CD4-positive, alpha-beta T cell treated with Interleukin-1 beta for 1 hour (primary cell): ENCODE data around the gene MYO1E.
"Not testable (repeated sequence)": the region's sequence is repeated elsewhere in the genome, so short reads cannot be mapped to it uniquely, and the experiment has no call there.

Experiments used
- DNase-seq, 2 donors: peaks; one replicate each; pipeline ENCODE4 v3.0.0-alpha.2; 2020 to 2022

MYO1E gene

DNA sequence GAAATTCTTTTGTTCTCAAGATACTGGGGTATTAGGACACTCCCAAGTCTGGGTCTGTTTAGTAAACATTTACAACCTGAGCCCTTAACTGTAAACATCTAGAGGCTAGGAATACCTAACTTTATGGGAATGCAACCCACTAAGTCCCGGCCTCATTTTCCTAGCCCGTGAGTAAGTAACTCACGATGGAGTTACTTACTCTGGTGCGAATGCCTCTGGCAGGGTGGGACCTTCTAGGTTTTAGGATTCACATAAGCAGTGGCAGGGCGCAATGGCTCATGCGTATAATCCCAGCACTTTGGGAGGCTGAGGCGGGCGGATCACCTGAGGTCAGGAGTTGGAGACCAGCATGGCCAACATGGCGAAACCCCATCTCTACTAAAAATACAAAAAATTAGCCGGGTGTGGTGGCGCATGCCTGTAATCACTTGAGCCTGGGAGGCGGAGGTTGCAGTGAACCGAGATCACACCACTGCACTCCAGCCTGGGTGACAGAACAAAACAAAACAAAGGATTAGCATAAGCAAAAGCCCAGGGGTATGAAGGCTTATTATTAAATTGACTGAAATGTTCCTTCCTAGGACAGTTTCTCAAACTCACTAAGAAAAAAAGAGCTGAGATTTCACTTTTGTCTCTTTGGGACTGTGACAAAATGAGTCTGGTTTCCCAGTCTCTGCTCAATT, 14.7 kb upstream of the MYO1E start:
- not testable (repeated sequence) for DNase-seq

DNA sequence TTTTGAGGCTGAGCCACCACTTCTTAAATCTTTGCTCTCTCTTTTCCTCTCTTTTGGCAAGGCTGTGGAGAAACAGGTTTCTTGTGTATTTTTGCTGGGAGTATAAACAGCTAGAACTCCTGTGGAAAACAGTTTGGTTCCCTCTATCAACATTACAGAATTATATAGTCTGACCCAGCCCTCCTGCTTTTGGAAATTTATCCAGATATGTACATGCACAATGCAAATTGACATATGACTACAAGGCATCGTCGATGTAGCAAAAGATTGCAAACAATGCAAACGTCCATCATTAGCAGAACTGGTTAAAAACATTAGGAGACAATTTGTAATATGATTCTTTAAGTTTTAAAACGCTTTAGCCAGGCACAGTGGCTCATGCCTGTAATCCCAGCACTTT, 12.5 kb upstream of the MYO1E start:
- DNase-seq: no peak

GRCh38 chr15:59384507-59384906, 11.8 kb upstream of the MYO1E start:
- DNase-seq: peak in 1 of 2 donors; percentile 25

GRCh38 chr15:59380902-59381610, 8.4 kb upstream of the MYO1E start:
- DNase-seq: no peak

DNA sequence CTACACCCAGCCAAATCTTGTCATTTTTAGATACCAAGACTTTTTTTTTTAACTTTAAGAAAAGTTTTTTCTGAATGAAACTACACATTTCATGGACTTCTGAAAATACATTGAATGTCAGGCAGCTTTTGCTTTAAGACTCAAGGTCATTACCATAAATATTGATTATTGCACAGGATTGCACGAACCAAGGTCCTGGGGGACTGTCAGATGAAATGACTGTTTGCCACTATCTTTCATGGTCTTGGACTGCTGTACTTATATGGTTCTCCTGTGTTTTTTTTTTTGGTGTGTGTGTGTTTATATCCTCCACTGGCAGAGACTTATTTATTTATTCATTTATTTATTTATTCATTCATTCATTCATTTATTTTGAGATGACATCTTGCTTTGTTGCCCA, 6.9 kb upstream of the MYO1E start:
- DNase-seq: no peak

GRCh38 chr15:59378855-59379254, 6.2 kb upstream of the MYO1E start:
- DNase-seq: no peak

DNA sequence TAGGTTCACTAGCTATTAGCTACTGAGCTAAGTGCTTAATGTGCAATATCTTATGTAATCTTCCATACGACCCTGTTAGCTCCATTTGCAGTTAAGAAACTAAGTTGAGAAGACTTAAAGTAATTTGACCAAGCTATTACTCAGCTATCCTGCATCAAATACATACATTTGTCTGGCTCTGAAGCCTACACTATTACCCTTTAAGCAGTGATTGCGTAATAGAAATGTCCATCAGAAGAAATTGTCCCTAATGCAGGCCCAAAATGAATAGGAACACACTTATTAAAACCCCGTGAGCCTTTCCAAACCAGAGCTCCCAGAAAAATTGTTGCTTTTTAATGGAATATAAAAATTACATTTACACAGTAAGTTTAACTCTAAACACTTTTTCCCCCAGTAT, 5.3 kb upstream of the MYO1E start:
- no peak for DNase-seq

- no peak for DNase-seq
Observed at GRCh38 chr15:59376733-59377132, 4.1 kb upstream of the MYO1E start.

DNA sequence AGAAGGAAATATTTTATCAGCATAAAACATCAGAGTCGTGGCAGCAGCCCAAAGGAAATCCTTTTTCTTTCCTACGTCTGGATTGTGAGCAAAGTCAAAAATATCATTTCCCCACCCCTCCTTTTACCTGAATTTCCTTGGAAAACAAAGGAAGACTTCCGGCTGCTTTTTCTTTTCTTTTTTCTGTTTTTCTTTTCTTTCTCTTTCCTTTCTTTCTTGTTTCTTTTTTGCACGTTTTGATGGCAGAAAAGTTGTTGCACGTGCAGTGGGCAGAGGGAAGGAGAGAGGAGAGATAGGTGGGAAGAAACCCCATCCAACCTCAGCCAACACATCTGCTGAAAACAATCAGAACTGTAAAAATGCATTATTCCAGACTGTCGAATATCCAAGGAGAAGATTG, 544 bp upstream of the MYO1E start:
- no peak for DNase-seq

DNA sequence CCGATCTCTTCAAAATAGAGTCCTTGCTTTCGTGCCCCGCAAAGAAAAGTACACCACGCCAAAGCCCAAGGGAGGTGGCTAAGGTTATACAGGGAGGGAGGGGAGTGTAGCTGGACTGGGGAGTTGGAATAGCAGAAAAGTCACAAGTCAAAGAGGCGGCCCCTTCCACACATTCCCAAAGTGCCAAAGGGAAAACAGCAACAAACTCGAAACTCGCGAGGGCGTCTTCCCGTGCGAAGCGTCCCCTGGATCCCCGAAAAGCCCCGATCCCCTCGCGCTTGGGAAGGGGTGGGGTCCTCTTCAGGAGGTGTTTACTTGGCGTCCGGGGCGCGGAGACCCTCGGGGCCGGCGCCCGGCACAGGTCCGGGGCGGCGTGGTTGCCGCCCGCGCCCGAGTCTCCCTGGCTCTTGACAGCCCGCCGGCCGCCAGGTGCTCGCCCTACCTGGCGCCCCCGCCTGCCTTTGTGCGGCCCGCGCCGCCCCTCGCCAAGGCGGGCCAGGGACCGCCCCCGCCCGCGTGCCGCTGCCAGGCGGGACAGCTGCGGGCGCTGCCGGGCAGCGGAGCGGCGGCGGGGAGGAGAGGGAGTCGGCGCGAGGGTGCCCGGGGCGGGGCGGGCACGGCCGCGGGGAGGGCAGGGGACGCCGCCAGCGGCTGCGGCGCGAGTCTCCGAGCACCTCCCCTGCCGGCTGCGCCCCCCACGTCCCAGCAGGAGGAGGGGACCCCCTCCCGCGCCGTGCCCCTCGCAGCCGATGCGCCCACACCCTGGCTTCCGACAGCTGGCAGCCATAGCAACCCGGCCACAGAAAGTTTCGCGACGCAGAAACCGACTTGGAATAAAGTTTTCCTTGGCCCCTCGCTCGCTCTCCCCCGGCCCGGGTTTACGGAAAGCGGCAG, 966 bp downstream of the MYO1E start:
- DNase-seq: peak in 1 of 2 donors; percentile 5

DNA sequence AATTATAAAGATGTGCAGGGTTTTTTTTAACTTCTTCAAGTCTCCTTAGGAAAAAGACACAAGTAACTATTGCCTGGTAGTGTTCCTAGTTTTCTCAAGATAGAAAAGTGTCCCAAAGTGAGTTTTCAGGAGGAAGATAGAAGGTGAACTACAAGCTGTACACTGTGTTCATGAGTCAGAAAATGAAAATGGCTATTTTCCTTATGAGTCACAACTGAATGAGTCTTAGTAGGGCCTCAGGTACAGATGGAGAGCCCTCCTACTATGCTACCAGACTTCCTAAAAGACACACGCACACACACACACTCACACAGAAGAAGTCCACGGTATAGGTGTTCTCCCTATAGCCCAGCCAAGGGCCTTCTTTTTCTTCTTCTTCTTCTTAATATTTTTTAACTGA, 3.1 kb downstream of the MYO1E start:
- DNase-seq: no peak

DNA sequence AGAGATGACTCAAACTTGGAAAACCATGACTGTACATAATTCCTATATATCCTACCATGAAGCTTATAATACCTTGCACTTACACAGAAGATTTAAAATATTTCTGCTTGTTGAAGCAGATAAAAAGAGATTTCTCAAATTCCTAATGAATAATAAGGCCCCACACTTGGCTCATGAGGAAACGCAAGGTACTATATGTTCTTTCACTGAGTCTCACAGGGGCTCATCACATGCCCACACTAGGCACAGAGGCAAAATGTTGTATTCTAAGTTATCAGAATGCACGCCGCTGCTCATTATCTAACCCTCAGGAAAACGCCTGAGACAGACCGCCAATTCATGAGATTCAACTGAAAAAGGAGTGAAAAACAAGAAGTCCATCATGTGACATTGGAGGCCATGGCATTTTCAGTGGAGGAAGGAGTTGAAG, 5.6 kb downstream of the MYO1E start:
- DNase-seq: no peak

GRCh38 chr15:59366333-59367021, 6.2 kb downstream of the MYO1E start:
- DNase-seq: no peak

- no peak for DNase-seq
Observed at GRCh38 chr15:59364248-59364647, 8.4 kb downstream of the MYO1E start.

GRCh38 chr15:59362331-59362730, 10.3 kb downstream of the MYO1E start:
- no peak for DNase-seq

GRCh38 chr15:59360896-59361295, 11.8 kb downstream of the MYO1E start:
- DNase-seq: no peak

DNA sequence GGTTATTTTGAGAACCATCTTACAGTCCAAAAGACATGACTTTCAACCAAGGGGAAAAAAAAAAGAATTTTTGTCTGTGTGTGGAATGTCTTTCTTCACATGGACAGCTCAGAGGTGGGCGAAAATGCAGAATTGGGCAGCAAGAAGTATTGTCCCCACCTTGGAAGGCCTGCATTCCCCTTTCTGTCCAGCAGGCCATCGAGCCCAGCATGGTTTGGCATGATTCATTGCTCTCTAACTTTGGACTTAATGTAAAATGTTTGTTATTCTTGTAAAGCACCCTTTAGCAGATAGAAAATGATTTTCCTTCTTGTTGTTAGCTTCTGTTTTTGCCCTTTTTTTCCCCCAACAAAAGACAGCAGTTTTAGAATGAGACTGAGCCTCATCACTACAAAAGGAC, 12.4 kb downstream of the MYO1E start:
- no peak for DNase-seq

GRCh38 chr15:59355730-59356129, 16.9 kb downstream of the MYO1E start:
- DNase-seq: no peak

GRCh38 chr15:59354417-59355031, 18.1 kb downstream of the MYO1E start:
- DNase-seq: no peak

DNA sequence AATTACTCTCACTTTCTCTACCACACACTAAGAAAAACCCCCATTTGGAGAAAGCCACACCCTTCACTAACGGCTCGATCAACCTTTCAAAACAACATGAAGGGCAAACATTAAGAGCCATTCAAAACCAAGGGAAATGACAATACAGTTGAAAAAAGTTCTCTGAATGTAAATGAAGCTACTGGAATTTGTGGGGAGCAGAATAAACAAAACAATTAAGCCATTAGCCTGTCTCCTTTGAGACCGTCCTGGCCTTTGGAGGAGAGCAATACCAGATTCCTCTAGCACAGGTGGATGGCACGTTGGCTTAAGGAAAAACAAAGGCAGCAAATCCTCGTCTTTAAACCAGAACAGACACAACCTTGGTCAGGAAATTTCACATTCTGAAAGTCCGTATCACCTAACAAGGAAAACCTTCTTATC, 18.7 kb downstream of the MYO1E start:
- no peak for DNase-seq

- DNase-seq: no peak
Observed at GRCh38 chr15:59352683-59353082, 20.0 kb downstream of the MYO1E start.

DNA sequence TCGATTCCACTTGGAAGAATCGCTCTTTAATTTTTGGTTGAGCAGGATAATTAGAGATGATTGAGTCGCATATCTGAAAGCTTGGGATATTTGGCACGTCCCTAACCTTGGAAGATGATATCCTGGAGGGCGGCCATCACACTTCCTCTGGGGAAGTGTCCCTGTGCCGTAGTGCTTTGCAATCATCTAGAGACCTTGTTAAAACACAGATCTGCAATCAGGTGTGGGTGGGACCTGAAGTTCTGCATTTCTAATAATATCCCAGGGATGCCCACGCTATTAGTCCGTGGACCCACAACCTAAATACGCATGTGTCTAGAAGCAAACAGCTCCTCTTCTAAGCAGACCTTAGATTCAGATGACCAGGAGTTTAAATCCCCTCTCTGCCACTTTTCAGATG, 20.5 kb downstream of the MYO1E start:
- no peak for DNase-seq

DNA sequence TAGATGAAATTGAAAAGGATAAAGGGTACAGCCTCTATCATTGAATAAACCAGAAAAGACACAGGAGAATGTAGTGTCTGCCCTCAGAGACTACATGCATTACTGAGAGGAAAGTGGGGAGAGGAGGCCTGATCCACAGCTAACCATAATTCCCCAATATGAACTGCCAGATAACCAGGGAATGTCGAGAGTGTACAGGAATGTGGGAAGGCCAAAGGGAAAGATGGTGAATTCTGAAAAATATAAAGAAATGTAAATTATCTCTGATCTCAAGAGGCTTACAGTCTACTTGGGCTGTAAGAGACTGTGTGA, 22.3 kb downstream of the MYO1E start:
- DNase-seq: no peak
